AG08395 (cell line): ENCODE measurements around the gene CD300E.

Experiments
- DNase-seq: peaks from one replicate; pipeline ENCODE4 v3.0.0; 2012; ENCODE audit warnings: mixed read lengths, low spot score

Gene CD300E

GRCh38 chr17:74566132-74566753 is 57.3 kb downstream of the CD300E start:
- DNase-seq = peak; percentile 40

DNA sequence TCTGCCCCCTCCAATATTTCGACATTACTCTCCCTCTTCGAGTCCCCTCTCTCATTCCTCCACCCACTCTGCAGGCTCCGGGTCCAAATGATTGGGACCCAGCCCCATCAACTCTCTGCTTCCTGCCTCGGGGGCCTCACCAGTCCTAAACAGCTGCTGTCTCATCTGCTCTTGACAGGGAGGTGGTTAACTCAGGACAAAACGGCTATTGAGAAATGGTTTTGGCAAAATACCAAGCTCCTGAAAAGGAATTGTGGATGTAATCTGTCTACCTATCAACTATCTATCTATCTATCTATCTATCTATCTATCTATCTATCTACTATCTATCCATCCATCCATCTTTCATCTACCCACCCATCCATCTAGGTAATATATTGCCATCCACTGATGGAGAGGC is 58.4 kb downstream of the CD300E start:
- DNase-seq = no peak

- no peak for DNase-seq
These were observed 60.2 kb downstream of the CD300E start for GRCh38 chr17:74563358-74563757.

DNA sequence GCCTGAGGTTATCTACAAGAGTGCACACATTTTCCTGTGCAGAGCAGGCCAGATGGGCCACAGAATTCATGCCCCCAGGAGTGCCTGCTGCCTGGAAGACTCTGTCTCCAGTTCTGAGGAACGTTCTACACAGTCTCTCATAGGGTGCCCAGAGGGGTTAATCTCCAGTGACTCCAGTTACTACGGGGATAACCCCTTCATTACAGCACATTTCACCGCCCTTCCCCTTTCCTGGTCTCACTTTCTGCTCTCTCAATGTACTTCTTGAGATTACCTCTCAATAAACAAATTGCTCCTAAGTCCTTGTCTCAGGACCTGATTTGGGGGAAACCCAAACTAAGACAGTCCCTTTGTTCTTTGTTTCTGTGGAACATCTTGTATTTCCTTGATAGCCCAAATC is 62.0 kb downstream of the CD300E start:
- DNase-seq = no peak
